ENCODE measurements around the gene ZNF692. TPM values are rescaled to one million over a fixed set of nuclear protein-coding genes. Genes with fewer than 3 reads are reported as not detected.

The ZNF692 gene
- total and polyA plus RNA-seq, 2 of the 13 experiments (the other 11 are each of a cell fraction or from before 2014, with no cell fraction given) = 27.3 to 45.8 TPM

DNA sequence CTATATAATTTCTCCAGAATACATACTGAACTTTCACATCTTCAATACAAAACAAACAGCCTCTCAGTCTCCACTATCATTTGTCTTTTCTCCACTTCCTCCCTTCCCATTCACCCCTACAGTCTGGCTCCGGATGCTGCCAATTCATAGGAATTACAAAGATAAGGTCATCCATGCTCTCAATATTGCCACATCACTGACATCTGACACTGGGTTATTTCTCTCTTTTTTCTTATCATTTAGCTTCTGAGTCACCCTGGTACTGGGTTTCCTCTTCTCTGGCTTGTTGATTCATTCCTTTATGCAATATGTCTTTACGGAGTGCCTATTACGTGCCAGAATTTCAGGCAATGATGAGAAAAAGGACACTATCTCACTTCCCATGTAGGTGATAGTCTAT is 30.0 kb downstream of the ZNF692 start (continued):
- TF ChIP-seq CEBPB (IDR thresholded peaks at IDR 0.05; ENCODE audit: borderline replicate concordance, low read depth, low read length) (peak; percentile 95), KLF16 (CRISPR knock-in tag; IDR thresholded peaks at IDR 0.05) (0 out of 4 replicates have a peak, but pooled peaks of 1 of the 2 experiments have one; percentile 38), ARID4A (CRISPR knock-in tag; IDR thresholded peaks at IDR 0.05; ENCODE audit: borderline replicate concordance) (no peak), EP300 (IDR thresholded peaks at IDR 0.05; ENCODE audit: low read depth in 2 of 2, low read length in 2 of 2) (peak in 1 of 2 experiments; percentile 70; a peak in 2 of 4 replicates), EP300 (CRISPR knock-in tag; IDR thresholded peaks at IDR 0.05; ENCODE audit: borderline replicate concordance) (peak; percentile 47; the same call in 1 of the 2 replicates), ZNF773 (CRISPR knock-in tag; IDR thresholded peaks at IDR 0.05; ENCODE audit: borderline replicate concordance) (no peak), GFI1 (CRISPR knock-in tag; IDR thresholded peaks at IDR 0.05; ENCODE audit: borderline replicate concordance) (no peak), SAP130 (CRISPR knock-in tag; IDR thresholded peaks at IDR 0.05; ENCODE audit: low read depth) (peak; percentile 81), ZNF772 (CRISPR knock-in tag; IDR thresholded peaks at IDR 0.05) (no peak), MED1 (CRISPR knock-in tag; IDR thresholded peaks at IDR 0.05) (peak; percentile 65; the same call in 1 of the 2 replicates), ZZZ3 (CRISPR knock-in tag; IDR thresholded peaks at IDR 0.05; ENCODE audit: borderline replicate concordance) (no peak), KMT2B (CRISPR knock-in tag; IDR thresholded peaks at IDR 0.05) (no peak), SUZ12 (IDR thresholded peaks at IDR 0.05; ENCODE audit: low read depth, low read length) (no peak), ZBTB49 (CRISPR knock-in tag; IDR thresholded peaks at IDR 0.05; ENCODE audit: borderline replicate concordance) (no peak), CREB1 (IDR thresholded peaks at IDR 0.05) (peak; percentile 43; the same call in 1 of the 2 replicates), CREB1 (CRISPR knock-in tag; IDR thresholded peaks at IDR 0.05) (peak; percentile 66), SIX1 (CRISPR knock-in tag; IDR thresholded peaks at IDR 0.05; ENCODE audit: borderline replicate concordance) (peak; percentile 97), ZNF891 (CRISPR knock-in tag; IDR thresholded peaks at IDR 0.05) (no peak), ARHGAP35 (CRISPR knock-in tag; IDR thresholded peaks at IDR 0.05; ENCODE audit: borderline replicate concordance) (no peak), POLR2AphosphoS5 (IDR thresholded peaks at IDR 0.05; ENCODE audit: low read depth, low read length) (no peak), RXRB (CRISPR knock-in tag; IDR thresholded peaks at IDR 0.05; ENCODE audit: borderline replicate concordance) (peak; percentile 68; the same call in 1 of the 2 replicates), SP140L (CRISPR knock-in tag; IDR thresholded peaks at IDR 0.05; ENCODE audit: borderline replicate concordance) (no peak)
- TF ChIP-seq, protein P1, sequence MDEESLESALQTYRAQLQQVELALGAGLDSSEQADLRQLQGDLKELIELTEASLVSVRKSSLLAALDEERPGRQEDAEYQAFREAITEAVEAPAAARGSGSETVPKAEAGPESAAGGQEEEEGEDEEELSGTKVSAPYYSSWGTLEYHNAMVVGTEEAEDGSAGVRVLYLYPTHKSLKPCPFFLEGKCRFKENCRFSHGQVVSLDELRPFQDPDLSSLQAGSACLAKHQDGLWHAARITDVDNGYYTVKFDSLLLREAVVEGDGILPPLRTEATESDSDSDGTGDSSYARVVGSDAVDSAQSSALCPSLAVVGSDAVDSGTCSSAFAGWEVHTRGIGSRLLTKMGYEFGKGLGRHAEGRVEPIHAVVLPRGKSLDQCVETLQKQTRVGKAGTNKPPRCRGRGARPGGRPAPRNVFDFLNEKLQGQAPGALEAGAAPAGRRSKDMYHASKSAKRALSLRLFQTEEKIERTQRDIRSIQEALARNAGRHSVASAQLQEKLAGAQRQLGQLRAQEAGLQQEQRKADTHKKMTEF (CRISPR knock-in tag; IDR thresholded peaks at IDR 0.05) = peak; percentile 43; the same call in 1 of the 2 replicates
- TF ChIP-seq, protein P2, sequence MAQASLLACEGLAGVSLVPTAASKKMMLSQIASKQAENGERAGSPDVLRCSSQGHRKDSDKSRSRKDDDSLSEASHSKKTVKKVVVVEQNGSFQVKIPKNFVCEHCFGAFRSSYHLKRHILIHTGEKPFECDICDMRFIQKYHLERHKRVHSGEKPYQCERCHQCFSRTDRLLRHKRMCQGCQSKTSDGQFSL (CRISPR knock-in tag; IDR thresholded peaks at IDR 0.05) = no peak

All from HepG2 (cell line).